Testis (tissue), 3 donors: ENCODE measurements around the gene ATP5F1E. TPM values are rescaled to one million over a fixed set of nuclear protein-coding genes. Genes with fewer than 3 reads are reported as not detected.
A peak's percentile ranks its signal among the peaks of the same experiment; 100 is the strongest.

Experiments
- DNase-seq: peaks from one replicate; pipeline ENCODE4 v3.0.0-alpha.2; 2019
- H3K27ac ChIP-seq, 2 donors: fragments of 200-600 bp; sonication (generic); one replicate each; pipeline ENCODE4 v1.5.1; 2019
- H3K27me3 ChIP-seq: fragments of 200-600 bp; sonication (generic); one replicate; pipeline ENCODE4 v1.5.1; 2019
- H3K36me3 ChIP-seq: fragments of 200-600 bp; sonication (generic); one replicate; pipeline ENCODE4 v1.5.1; 2017; ENCODE audit warnings: low read depth; ENCODE audit errors: missing control alignments
- H3K4me1 ChIP-seq: fragments of 200-600 bp; sonication (generic); one replicate; pipeline ENCODE4 v1.5.1; 2019
- H3K4me3 ChIP-seq, 2 donors: fragments of 200-600 bp; sonication (generic); one replicate each; pipeline ENCODE4 v1.5.1; 2017 to 2019
- H3K9me3 ChIP-seq: fragments of 200-600 bp; sonication (generic); one replicate; pipeline ENCODE4 v1.5.1; 2017
- POLR2A ChIP-seq: fragments of 450-650 bp; IDR thresholded peaks from one replicate; pipeline ENCODE4 v1.6.1; 2017; ENCODE audit warnings: antibody characterized with exemption, mild to moderate bottlenecking, moderate library complexity
- WGBS, 2 donors: methylation state at CpG; one replicate each; pipeline ENCODE4 v1.1.5; 2018; 5-methylcytosine and 5-hydroxymethylcytosine counted together
- intact Hi-C: fragments of 100-400 bp; cut with DNase I; formaldehyde crosslinking; loops from one replicate; pipeline ENCODE4 v1.15.1; 2023; ENCODE audit warnings: low total_unique reads
- polyA plus RNA-seq: library from polyadenylated mRNA; stranded (reverse); fragments of 350-450 nt; fragmentation: Illumina TruSeq; extraction: RNeasy Lipid Tissue Mini Kit (QIAGEN cat#74804); gene quantifications from one replicate; pipeline ENCODE4 v1.2.3, GENCODE V29; 2014; ENCODE audit warnings: low read depth, low replicate concordance; ENCODE audit not compliant: insufficient read depth
- total RNA-seq, 2 donors: library from RNA; depleted of rRNA; stranded (reverse); fragments of >200 nt; gene quantifications; one replicate each; pipeline ENCODE4 v1.2.3, GENCODE V29; 2016
- TF ChIP-seq, protein P1 (sequence below), 3 experiments: fragments of 450-650 bp in 2 of 3; fragments of 200-600 bp in 1 of 3; sonication (generic) in 1 of 3; IDR thresholded peaks; one replicate each; pipeline ENCODE4 v1.5.1; 2016 to 2019; ENCODE audit warnings: antibody characterized with exemption in 3 of 3, mild to moderate bottlenecking in 2 of 3, moderate library complexity in 1 of 3

The ATP5F1E gene
- total and polyA plus RNA-seq, 3 donors from 2014 or later: 24.6 to 76.0 (median 25.5) TPM

DNA sequence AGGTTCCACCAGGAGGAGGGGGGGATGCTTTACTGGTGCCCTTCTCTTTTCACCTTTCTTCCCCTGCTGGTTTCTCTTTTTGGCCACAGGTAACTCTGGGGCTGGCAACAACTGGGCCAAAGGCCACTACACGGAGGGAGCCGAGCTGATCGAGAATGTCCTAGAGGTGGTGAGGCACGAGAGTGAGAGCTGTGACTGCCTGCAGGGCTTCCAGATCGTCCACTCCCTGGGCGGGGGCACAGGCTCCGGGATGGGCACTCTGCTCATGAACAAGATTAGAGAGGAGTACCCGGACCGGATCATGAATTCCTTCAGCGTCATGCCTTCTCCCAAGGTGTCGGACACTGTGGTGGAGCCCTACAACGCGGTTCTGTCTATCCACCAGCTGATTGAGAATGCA, 8.5 kb downstream of the ATP5F1E start:
- Histone ChIP-seq H3K27ac (no peak overlapping the region), H3K9me3 (no peaks in the 10 kb centered on the region), H3K27me3 (no peaks in the 10 kb centered on the region), H3K4me3 (no peak overlapping the region), H3K36me3 (no peaks in the 10 kb centered on the region), H3K4me1 (peaks cover under 1% of the 10 kb centered on the region)
- DNase-seq: peak; percentile 13
- TF ChIP-seq, protein P1, sequence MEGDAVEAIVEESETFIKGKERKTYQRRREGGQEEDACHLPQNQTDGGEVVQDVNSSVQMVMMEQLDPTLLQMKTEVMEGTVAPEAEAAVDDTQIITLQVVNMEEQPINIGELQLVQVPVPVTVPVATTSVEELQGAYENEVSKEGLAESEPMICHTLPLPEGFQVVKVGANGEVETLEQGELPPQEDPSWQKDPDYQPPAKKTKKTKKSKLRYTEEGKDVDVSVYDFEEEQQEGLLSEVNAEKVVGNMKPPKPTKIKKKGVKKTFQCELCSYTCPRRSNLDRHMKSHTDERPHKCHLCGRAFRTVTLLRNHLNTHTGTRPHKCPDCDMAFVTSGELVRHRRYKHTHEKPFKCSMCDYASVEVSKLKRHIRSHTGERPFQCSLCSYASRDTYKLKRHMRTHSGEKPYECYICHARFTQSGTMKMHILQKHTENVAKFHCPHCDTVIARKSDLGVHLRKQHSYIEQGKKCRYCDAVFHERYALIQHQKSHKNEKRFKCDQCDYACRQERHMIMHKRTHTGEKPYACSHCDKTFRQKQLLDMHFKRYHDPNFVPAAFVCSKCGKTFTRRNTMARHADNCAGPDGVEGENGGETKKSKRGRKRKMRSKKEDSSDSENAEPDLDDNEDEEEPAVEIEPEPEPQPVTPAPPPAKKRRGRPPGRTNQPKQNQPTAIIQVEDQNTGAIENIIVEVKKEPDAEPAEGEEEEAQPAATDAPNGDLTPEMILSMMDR (IDR thresholded peaks at IDR 0.05): no peak
- no peak for TF ChIP-seq POLR2A
- 93 to 95% methylated on average over 13 of the region's 13 CpGs for WGBS, 2 donors
- intact Hi-C loops: loop anchor here (10.0 kb wide), 1 partner anchor 139 kb away; no protein-coding TSS in a partner anchor

DNA sequence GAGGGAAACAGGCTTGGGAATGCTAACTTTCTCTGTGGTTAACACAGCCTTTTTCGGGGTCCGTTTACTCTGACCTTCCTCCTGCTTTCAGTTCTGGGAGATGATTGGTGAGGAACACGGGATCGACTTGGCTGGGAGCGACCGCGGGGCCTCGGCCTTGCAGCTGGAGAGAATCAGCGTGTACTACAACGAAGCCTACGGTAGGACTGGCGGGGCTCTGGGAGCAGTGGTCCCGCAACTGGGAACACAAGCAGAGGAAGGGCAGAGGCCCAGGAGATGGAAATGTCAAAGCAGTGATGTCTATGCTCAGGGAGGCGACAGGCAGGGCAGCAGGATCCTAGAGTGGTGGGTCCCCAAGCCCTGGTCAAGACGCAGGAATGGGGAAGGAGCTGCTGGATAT, 9.4 kb downstream of the ATP5F1E start:
- intact Hi-C loops: loop anchor here (10.0 kb wide), 1 partner anchor 138 kb away; no protein-coding TSS in a partner anchor
- Histone ChIP-seq H3K4me3 (no peak overlapping the region), H3K9me3 (no peaks in the 10 kb centered on the region), H3K36me3 (no peaks in the 10 kb centered on the region), H3K27me3 (no peaks in the 10 kb centered on the region), H3K4me1 (peaks cover 6% of the 10 kb centered on the region), H3K27ac (no peak overlapping the region)
- WGBS, 2 donors: 91 to 94% methylated on average over 15 of the region's 15 CpGs
- no peak for TF ChIP-seq POLR2A
- TF ChIP-seq, protein P1 (IDR thresholded peaks at IDR 0.05): no peak
- DNase-seq: peak; percentile 9

GRCh38 chr20:59020938-59021551, 11.1 kb downstream of the ATP5F1E start:
- Histone ChIP-seq H3K27me3 (no peaks in the 10 kb centered on the region), H3K4me1 (peaks cover 21% of the 10 kb centered on the region), H3K36me3 (no peaks in the 10 kb centered on the region), H3K9me3 (no peaks in the 10 kb centered on the region), H3K4me3 (no peak overlapping the region), H3K27ac (no peak overlapping the region)
- intact Hi-C loops: loop anchor here (10.0 kb wide), 1 partner anchor 136 kb away; no protein-coding TSS in a partner anchor
- WGBS, 2 donors: 57 to 76% methylated on average over 5 of the region's 5 CpGs
- TF ChIP-seq POLR2A: no peak
- TF ChIP-seq, protein P1 (IDR thresholded peaks at IDR 0.05): no peak
- DNase-seq: peak; percentile 6

DNA sequence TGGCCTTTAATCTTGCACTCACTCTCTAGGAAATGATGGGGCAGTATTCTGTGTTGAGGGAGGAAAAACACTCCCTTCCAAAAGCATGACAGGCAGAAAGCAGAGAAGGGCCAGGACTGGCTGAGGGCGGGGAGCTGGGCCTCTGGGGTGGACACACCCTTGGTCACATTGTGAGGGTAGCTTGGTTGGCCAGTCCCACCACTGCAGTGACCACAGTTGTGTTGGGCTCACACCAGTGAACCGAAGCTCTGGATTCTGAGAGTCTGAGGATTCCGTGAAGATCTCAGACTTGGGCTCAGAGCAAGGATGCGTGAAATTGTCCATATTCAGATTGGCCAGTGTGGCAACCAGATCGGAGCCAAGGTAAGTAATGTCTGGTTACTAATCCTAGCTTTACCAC, 12.9 kb downstream of the ATP5F1E start, which contains the start of gene TUBB1:
Gene TUBB1 (plus strand): TSS at position 213 of the 400 bp plus-strand sequence. CDS start 94 bp downstream, at position 307.
- intact Hi-C loops: no loop called here
- Histone ChIP-seq H3K4me1 (peaks cover 21% of the 10 kb centered on the region), H3K9me3 (no peaks in the 10 kb centered on the region), H3K27ac (no peak within 1 kb of the TSS), H3K4me3 (no peak within 1 kb of the TSS), H3K27me3 (no peaks in the 10 kb centered on the region), H3K36me3 (no peaks in the 10 kb centered on the region)
- WGBS, 2 donors: 82 to 97% methylated on average over 4 to 5 of the region's 5 CpGs
- no peak for DNase-seq
- TF ChIP-seq, protein P1 (IDR thresholded peaks at IDR 0.05): no peak
- TF ChIP-seq POLR2A: no peak

DNA sequence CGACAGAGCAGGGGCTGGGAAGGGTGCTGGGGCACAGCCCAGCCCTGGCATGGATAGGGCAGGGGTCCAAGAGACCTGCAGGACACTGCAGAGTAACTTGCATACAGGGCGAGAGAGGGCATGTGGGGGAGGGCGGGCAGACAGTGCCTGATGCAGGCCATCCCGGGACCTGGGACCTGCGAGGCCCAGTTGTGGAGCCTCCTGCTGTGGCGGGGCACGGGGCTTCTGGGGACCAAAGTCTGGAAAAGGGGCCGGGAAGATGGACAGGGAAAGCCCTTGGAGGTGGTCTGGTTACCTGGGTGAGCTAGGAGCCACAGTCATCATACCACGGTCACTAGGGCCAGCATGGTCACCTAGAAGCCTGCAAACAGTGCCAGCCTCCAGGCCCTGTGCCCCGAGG, 13.3 kb downstream of the ATP5F1E start:
- H3K27ac ChIP-seq: no peak overlapping the region
- no peaks in the 10 kb centered on the region for H3K9me3 ChIP-seq
- 90 to 93% methylated on average over 10 of the region's 10 CpGs for WGBS, 2 donors
- no peak overlapping the region for H3K4me3 ChIP-seq
- TF ChIP-seq POLR2A: no peak
- TF ChIP-seq, protein P1 (IDR thresholded peaks at IDR 0.05): no peak
- peak; percentile 9 for DNase-seq
- no peaks in the 10 kb centered on the region for H3K36me3 ChIP-seq
- H3K4me1 ChIP-seq: peaks cover 21% of the 10 kb centered on the region
- intact Hi-C loops: no loop called here
- H3K27me3 ChIP-seq: no peaks in the 10 kb centered on the region
